Fibroblast of skin of back (primary cell): ENCODE results near the gene VPS54.
A peak's percentile ranks its signal among the peaks of the same experiment; 100 is the strongest.
"Not testable (repeated sequence)": the region's sequence is repeated elsewhere in the genome, so short reads cannot be mapped to it uniquely, and the experiment has no call there.

ENCODE experiments used
- DNase-seq: peaks from one replicate; pipeline ENCODE4 v3.0.0-alpha.2; 2013

The VPS54 gene

GRCh38 chr2:63993130-63993584 lies 26.1 kb downstream of the VPS54 start:
- DNase-seq = not testable (repeated sequence)

- DNase-seq = no peak
These were observed 27.1 kb downstream of the VPS54 start for GRCh38 chr2:63992061-63992685.

GRCh38 chr2:63991173-63991999 lies 27.8 kb downstream of the VPS54 start:
- DNase-seq = not testable (repeated sequence)

GRCh38 chr2:63990072-63990471 lies 29.2 kb downstream of the VPS54 start:
- no peak for DNase-seq

GRCh38 chr2:63988842-63989436 lies 30.3 kb downstream of the VPS54 start:
- DNase-seq = not testable (repeated sequence)

DNA sequence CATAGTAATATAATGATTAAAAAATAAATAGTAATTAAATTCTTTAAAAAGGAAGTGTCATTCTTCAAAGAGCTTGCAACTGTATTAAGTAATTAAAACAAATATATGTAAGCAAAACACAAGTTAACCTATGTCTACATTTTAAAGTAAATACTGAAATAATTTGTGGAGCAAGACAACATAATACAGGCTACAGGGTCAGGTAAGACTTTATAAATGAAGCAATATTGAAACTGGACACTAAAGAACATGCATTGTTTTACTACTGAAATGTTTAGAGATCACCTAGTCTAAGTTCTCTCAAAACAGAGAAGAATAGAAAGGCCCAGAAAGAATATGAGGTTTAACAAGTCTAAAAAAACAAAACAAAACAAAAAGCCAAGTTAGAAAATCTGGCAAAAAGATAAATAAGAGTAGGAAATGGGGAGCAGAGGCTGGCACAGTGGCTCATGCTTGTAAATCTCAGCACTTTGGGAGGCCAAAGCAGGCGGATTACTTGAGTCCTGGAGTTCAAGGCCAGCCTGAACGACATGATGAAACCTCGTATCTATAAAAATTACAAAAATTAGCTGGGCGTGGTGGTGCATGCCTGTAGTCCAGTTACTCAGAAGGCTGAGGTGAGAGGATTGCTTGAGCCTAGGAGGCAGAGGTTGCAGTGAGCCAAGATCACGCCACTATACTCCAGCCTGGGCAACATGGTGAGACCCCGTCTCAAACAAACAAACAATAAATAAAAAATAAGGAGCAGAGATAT lies 34.4 kb downstream of the VPS54 start:
- DNase-seq = no peak

DNA sequence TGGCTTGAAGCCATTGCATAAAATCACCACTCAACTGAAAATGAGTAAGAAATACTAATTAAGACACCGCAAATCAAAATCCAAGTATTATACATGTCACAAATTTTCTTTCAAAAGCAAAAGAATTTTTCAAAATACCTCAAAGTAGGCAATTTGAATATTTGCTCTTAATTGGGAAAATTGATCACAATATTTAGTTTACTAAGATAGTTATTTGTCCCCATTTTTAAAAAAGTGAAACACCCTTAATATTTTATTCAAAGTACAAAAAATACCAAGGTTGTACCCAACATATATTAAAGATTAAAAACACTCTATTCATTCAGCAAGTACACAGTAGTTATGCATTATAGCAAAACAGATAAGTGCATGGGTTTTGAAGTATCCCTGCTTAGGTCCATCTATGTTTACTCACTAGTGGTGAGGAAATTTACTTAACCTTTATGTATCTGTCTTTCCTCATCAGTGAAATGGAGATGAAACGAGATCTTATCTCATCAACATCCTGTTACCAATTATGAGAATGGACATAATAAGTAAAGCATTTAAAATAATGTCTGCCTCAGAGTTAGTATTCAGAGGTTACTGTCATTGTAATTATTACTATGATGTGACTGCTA lies 35.1 kb downstream of the VPS54 start:
- DNase-seq = no peak

GRCh38 chr2:63982335-63982734 lies 36.9 kb downstream of the VPS54 start:
- no peak for DNase-seq

DNA sequence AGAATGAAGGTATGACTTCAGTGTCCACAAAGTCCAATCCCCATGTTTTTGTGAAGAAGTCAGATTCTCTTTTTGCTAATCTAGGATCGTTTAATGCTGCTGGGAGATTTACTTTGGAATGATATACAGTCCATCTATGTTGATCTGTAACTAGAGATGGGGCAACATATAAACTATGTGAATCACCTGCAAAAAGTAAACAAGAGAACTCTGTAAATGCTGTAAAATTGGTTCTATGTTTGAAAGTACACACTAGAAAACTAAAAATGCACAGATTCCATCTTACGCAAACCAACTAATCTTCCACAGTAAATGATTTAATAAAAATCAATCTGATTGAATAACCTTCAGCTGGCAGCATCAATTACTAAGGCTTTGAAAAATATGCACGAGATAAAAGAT lies 37.5 kb downstream of the VPS54 start:
- no peak for DNase-seq

DNA sequence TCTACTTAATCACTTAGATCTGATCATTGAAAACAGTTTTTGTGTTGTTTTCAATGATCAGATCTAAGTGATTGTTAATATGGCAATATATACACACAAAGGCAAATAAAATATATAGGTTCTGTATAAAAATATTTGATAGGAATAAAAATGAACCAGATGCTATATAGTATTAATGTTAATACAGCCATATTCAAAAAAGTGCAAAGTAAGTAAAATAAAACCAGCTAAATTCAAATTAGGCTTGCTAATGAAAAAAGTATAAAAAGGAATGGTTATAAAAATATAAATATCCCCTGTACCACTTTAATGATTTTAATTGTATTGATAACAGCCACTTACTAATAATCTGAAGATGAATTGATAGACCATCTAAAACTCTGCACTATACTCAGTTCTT lies 38.4 kb downstream of the VPS54 start:
- no peak for DNase-seq

GRCh38 chr2:63977904-63978303 lies 41.3 kb downstream of the VPS54 start:
- no peak for DNase-seq

DNA sequence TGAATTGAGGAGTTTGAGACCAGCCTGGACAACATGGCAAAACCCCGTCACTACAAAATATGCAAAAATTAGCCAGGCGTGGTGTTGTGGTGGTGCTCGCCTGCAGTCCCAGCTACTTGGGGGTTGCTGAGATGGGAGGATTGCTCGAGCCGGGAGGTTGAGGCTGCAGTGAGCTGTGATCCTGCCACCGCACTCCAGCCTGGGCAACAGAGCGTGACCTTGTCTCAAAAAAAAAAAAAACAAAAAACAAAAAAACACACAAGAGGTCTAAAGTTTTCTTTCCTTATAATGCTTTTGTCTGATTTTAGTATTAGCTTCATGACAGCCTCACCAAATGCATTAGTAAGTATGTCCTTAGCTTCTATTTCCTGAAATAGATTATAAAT lies 43.1 kb downstream of the VPS54 start:
- DNase-seq = no peak

DNA sequence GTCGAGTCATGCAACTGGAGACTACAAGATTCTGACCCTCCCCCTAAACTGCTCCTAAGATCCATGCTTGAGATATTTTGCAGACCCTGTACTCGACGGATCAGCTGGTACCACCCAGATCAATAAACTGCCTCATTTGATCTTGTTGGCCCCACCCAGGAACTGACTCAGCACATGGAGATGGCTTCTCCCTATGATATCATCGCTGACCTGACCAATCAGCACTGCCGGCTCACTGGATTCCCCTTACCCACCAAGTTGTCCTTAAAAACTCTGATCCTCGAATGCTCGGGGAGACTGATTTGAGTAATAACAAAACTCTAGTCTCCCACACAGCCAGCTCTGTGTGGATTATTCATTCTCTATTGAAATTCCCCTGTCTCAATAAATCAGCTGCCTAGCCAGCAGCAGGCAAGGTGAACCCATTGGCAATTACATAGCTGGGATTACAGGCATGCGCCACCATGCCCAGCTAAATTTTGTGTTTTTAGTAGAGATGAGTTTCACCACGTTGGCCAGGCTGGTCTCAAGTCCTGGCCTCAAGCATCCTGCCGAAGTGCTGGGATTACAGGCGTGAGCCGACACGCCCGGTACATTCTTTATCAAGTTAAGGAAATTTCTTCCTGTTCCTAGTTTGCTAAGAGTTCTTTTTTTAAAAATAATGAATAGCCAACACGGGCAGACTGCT lies 43.6 kb downstream of the VPS54 start:
- no peak for DNase-seq

GRCh38 chr2:63975036-63975435 lies 44.2 kb downstream of the VPS54 start:
- DNase-seq = not testable (repeated sequence)

DNA sequence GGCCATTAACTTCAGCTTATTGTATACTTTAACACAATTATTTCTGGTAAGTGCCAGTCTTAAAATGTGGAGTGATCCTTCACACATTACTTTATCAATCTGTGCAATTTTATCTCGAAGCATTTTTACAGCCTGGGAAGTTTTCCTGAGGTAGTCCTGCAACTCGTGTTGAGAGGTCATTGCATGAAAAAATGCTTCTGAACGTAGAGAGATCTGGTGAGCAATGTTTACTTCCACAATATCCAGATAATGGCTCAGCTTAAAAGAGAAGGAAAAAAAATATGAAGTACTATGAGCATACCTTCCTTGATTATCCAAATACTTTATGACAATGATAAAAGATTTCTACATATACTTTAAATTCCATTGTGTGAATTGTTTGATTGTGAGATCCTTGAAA lies 57.0 kb downstream of the VPS54 start:
- no peak for DNase-seq

- no peak for DNase-seq
These were observed 68.8 kb downstream of the VPS54 start for GRCh38 chr2:63950414-63950813.

GRCh38 chr2:63942788-63943187 lies 76.4 kb downstream of the VPS54 start:
- no peak for DNase-seq

- DNase-seq = not testable (repeated sequence)
These were observed 87.1 kb downstream of the VPS54 start for GRCh38 chr2:63932104-63932503.

DNA sequence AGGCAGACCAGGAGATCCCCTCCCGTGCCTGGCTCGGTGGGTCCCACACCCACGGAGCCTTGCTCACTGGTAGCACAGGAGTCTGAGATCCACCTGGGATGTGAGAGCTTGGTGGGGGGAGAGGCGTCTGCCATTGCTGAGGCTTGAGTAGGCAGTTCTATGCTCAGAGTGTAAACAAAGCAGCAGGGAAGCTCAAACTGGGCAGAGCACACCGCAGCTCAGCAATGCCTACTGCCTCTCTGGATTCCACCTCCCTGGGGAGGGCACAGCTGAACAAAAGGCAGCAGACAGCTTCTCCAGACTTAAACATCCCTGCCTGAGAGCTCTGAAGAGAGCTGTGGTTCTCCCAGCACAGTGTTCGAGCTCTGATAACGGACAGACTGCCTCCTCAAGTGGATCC lies 92.4 kb downstream of the VPS54 start:
- DNase-seq = no peak

GRCh38 chr2:63914311-63914710 lies 104.9 kb downstream of the VPS54 start:
- DNase-seq = no peak

DNA sequence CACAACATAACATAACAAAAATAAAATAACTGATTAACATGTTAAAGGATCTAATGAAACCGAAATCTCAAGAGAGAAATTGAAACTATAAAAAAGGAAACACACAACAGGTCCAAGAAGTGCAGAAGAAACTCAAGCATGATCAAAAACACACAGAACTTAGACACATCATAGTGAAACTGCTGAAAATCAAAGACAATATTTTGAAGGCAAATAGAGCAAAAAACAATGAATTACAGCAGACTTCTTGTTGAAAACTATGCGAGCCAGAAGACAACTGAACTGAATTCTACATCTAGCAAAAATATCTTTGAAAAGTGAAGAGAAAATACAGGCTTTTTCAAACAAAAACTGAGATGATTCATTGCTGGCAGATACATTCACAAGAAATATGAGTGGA lies 116.2 kb downstream of the VPS54 start:
- peak; percentile 42 for DNase-seq

GRCh38 chr2:63902149-63902548 lies 117.1 kb downstream of the VPS54 start:
- DNase-seq = no peak
